Limb (tissue), 2 donors: ENCODE data around the gene NME4.

Experiments
- DNase-seq, 2 donors: peaks; one replicate each; pipeline ENCODE4 v3.0.0-alpha.2; 2016; ENCODE audit errors: extremely low spot score in 2 of 2

NME4 gene

GRCh38 chr16:363110-363765, 33.8 kb upstream of the NME4 start:
- no peak for DNase-seq

GRCh38 chr16:363766-364490, 33.1 kb upstream of the NME4 start:
- no peak for DNase-seq

GRCh38 chr16:364595-365491, 32.2 kb upstream of the NME4 start:
- DNase-seq: peak in 1 of 2 donors; percentile 35

GRCh38 chr16:366476-366875, 30.5 kb upstream of the NME4 start:
- DNase-seq: no peak

- DNase-seq: no peak
Observed at GRCh38 chr16:367333-367903, 29.6 kb upstream of the NME4 start.

GRCh38 chr16:368388-369158, 28.4 kb upstream of the NME4 start:
- DNase-seq: no peak

GRCh38 chr16:369275-369865, 27.6 kb upstream of the NME4 start:
- DNase-seq: no peak

- peak in 1 of 2 donors; percentile 43 for DNase-seq
Observed at GRCh38 chr16:369866-370436, 27.0 kb upstream of the NME4 start.

GRCh38 chr16:370443-370842, 26.6 kb upstream of the NME4 start, which contains the start of gene MRPL28:
Gene MRPL28, minus strand, starts transcription at chr16:370538. Its CDS starts 320 bp downstream, at chr16:370218.
- DNase-seq: peak; percentile 91 to 97

GRCh38 chr16:370979-371514, 26.0 kb upstream of the NME4 start:
- peak in 1 of 2 donors; percentile 38 for DNase-seq

GRCh38 chr16:371515-372301, 25.3 kb upstream of the NME4 start:
- DNase-seq: peak in 1 of 2 donors; percentile 41

GRCh38 chr16:372302-372983, 24.6 kb upstream of the NME4 start:
- DNase-seq: no peak

GRCh38 chr16:373020-373598, 23.9 kb upstream of the NME4 start:
- DNase-seq: no peak

GRCh38 chr16:373848-374615, 23.0 kb upstream of the NME4 start:
- DNase-seq: no peak

- DNase-seq: no peak
Observed at GRCh38 chr16:374616-374926, 22.4 kb upstream of the NME4 start.

GRCh38 chr16:375212-375611, 21.8 kb upstream of the NME4 start:
- no peak for DNase-seq
